Measurements from ENCODE around the gene BMP6.

Gene BMP6

DNA sequence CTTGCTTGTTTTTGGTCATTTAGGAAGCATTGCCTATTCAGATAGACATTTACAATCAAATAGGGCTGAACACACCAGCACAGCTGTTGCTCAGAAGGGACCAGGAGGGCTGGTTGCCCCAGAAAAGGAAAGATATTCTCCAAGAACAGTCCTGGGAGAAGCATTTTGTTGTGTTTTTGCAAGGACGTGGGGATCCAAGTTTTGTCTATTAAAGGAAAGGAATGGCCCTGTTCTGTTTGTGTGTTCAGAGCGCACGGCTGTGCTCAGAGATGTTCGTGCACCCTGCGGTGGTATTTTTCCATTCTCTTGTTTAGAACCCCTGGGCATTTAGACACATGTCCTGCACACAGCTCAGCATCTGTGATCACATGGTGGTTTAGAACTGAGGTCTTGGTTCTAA, 102.2 kb downstream of the BMP6 start:
- Histone ChIP-seq H3K36me3 (ENCODE audit: control insufficient read depth, insufficient read depth, low read length) (no peaks in the 10 kb centered on the region), H3K4me3 (ENCODE audit: low read length) (no peak overlapping the region), H3K4me1 (ENCODE audit: control insufficient read depth, insufficient read depth, low read length) (no peaks in the 10 kb centered on the region), H3K27me3 (ENCODE audit: control insufficient read depth, insufficient read depth, low read length) (no peaks in the 10 kb centered on the region), H3K9ac (ENCODE audit: low read length) (no peak overlapping the region), H3K27ac (ENCODE audit: low read depth, low read length) (no peak overlapping the region)

DNA sequence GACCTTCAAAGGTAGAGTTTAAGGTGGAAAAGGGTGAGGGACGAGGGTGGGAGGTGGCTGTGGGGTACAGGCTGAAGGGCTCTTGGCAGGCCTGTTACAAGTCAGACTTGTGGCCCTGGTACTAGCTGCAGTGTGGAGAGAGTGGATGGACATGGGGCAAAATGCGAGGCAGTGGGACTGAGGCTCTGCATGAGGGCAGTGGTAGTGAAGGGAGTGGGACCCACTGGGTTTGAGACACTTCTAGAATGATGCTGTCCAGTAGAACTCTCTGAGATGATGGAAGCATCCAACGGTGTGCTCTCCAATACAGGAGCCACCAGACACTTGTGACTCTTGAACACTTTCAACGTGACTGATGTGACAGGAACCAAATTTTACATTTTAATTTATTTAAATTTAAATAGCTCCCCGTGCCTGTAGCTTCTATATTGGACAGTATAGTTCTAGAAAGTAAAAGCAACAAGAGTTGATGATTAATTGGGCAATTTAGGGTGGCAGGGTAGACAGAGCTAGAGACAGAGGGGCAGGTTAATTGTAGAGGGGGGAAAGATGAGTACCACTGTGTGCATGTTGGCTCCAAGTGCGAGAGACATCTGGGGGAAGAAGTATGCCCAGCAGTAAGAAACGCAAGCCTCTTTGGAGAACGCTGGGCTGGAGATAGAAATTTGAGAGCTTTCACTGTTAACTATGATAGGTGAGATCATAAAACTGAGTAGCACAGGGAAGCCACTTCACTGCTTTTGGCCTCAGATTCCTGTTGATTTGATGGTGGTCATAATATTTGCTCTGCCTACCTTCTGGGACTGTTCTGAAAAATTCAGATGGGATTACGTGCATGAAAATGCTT, 107.2 kb downstream of the BMP6 start:
- Histone ChIP-seq H3K36me3 (ENCODE audit: control insufficient read depth, insufficient read depth, low read length) (no peaks in the 10 kb centered on the region), H3K4me1 (ENCODE audit: control insufficient read depth, insufficient read depth, low read length) (no peaks in the 10 kb centered on the region), H3K9ac (ENCODE audit: low read length) (no peak overlapping the region), H3K4me3 (ENCODE audit: low read length) (no peak overlapping the region), H3K27me3 (ENCODE audit: control insufficient read depth, insufficient read depth, low read length) (no peaks in the 10 kb centered on the region), H3K27ac (ENCODE audit: low read depth, low read length) (no peak overlapping the region)

DNA sequence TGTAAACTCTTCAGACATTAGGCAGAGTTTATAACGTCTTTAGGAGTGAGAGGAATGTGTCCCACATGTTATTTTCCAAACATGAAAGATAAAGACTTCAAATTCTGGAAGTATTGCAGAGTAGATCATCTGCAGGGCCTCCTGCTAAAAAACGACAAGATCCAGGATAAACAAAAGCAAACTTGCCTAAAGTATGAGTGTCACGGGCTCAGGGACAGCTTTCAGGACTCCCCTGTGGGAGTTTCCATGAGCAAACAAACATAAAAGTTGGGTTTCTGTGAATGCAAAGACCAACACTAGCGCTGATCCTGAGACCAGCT, 107.8 kb downstream of the BMP6 start:
- no peaks in the 10 kb centered on the region for H3K4me1 ChIP-seq (ENCODE audit: control insufficient read depth, insufficient read depth, low read length)
- H3K27me3 ChIP-seq (ENCODE audit: control insufficient read depth, insufficient read depth, low read length) = no peaks in the 10 kb centered on the region
- H3K4me3 ChIP-seq (ENCODE audit: low read length) = no peak overlapping the region
- H3K27ac ChIP-seq (ENCODE audit: low read depth, low read length) = no peak overlapping the region
- H3K36me3 ChIP-seq (ENCODE audit: control insufficient read depth, insufficient read depth, low read length) = no peaks in the 10 kb centered on the region
- no peak overlapping the region for H3K9ac ChIP-seq (ENCODE audit: low read length)

DNA sequence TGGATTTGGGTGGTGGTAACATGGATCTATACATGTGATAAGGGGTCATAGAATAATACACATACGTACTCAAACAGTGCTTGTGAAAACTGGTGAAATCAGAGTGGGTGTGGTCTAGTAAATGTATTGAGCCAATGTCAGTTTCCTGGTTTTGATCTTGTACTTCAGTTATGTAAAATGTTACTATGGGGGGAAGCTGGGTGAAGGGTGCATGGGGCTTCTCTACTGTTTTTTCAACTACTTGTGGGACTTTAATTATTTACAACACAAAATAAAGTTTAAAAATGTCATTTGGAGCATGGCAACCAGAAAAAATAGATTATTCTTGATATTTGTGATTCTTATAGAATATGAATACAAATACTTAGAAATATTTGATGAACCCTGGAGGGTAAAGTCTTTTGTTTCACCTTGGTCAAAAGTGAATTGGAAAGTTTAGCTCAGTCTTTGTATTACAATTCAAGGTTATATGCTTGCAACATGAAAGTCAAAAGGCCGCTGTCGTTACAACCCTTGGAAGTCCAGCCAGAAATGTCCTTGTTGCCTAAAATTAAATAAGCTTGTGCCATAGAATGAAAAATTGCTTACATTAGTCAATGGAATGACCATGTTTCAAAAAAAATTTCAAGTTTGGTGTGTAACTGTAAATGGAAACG, 110.6 kb downstream of the BMP6 start:
- no peaks in the 10 kb centered on the region for H3K27me3 ChIP-seq (ENCODE audit: control insufficient read depth, insufficient read depth, low read length)
- H3K27ac ChIP-seq (ENCODE audit: low read depth, low read length) = no peak overlapping the region
- H3K36me3 ChIP-seq (ENCODE audit: control insufficient read depth, insufficient read depth, low read length) = no peaks in the 10 kb centered on the region
- H3K4me1 ChIP-seq (ENCODE audit: control insufficient read depth, insufficient read depth, low read length) = no peaks in the 10 kb centered on the region
- no peak overlapping the region for H3K4me3 ChIP-seq (ENCODE audit: low read length)
- H3K9ac ChIP-seq (ENCODE audit: low read length) = no peak overlapping the region

DNA sequence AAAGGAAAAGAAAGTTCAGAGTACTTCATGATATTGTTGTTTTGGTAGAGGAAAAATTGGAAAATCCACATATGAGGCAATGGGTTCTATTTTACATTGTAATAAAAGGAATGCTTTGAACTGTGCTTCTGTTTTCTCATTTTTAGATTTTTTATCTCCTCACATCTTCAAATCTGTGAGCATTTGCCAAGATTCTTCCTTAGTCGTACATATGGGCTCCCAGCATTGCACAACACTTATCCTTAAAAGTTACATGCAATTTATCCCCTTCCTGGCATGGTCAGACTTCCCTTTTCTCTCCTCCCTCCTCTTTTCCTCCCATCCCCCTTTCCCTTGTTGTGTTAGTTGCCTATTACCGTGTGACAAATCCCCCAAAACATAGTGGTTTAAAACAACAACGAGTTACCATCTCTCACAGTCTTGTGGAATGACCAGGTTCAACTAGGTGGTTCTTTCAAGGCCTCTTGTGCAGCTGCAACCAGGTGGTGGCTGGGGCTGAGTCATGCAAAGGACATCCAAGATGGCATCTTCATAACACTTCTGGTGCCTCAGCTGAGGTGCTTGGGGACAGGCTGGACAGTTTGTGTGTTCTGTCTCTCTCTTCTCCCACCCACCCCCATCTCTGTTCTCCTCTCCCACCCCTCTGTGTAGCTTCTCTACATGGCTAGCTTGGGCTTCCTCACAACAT, 116.0 kb downstream of the BMP6 start:
- Histone ChIP-seq H3K4me1 (ENCODE audit: control insufficient read depth, insufficient read depth, low read length) (no peaks in the 10 kb centered on the region), H3K4me3 (ENCODE audit: low read length) (no peak overlapping the region), H3K27ac (ENCODE audit: low read depth, low read length) (no peak overlapping the region), H3K36me3 (ENCODE audit: control insufficient read depth, insufficient read depth, low read length) (no peaks in the 10 kb centered on the region), H3K27me3 (ENCODE audit: control insufficient read depth, insufficient read depth, low read length) (no peaks in the 10 kb centered on the region), H3K9ac (ENCODE audit: low read length) (no peak overlapping the region)

DNA sequence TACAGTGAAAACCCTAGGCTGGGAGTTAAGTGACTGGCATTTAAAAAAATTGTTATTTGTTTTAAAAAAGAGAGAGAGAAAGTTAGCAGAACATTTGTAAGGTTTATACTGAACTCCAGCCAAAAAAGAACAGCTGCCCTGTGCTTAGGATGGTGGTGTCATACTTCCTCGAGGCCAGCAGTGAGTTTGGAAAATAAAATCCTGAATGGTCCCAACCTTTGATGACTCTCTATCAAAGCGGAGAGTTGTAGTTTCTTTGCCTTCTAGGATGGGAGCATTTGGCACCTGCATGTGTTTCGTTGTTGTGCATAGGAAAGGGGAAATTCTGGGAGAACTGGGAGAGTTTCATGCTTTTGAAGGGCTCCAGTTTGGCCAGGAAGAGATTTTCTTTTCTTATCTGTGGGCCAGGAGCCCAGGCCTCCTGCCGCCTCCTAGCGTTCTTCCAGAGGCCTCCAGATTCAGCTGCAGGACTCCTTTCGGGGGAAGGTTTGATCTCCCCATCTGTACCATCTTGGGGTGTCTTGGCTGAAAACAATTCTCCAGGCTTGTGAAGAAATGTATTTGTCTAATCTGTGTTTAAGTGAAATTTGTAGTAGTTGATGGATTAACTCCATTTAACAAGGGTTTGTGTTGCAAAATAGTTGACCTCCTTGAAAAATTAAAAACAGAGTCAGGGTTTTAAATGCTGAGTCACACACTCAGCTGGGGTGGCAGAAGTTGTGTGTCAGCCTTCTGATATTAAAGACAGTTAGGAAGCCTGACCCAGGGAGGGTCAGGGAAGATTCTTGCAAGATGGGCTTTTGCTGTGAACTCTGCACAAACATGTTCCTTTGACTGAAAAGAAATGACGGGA, 121.3 kb downstream of the BMP6 start:
- H3K9ac ChIP-seq (ENCODE audit: low read length) = no peak overlapping the region
- no peak overlapping the region for H3K27ac ChIP-seq (ENCODE audit: low read depth, low read length)
- H3K36me3 ChIP-seq (ENCODE audit: control insufficient read depth, insufficient read depth, low read length) = no peaks in the 10 kb centered on the region
- H3K4me3 ChIP-seq (ENCODE audit: low read length) = no peak overlapping the region
- no peaks in the 10 kb centered on the region for H3K4me1 ChIP-seq (ENCODE audit: control insufficient read depth, insufficient read depth, low read length)
- no peaks in the 10 kb centered on the region for H3K27me3 ChIP-seq (ENCODE audit: control insufficient read depth, insufficient read depth, low read length)

DNA sequence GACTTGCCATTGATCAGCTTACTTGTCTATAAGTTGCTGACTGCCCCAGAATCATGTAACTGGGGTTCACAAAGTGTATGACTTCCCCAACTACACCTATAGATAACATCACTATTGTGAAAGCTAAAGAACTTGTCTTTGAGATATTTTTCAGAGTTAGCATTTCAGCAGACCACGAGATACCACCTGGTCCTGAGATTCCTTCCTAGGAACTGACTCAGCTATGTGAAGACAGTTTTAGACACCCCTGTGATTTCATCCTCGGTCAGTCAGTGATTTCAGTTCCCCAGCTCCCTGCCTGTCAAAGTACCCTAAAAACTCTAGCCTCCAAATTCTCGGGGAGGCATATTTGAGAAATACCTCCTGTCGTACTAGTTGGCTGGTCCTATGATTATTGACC, 122.3 kb downstream of the BMP6 start:
- Histone ChIP-seq H3K27ac (ENCODE audit: low read depth, low read length) (no peak overlapping the region), H3K27me3 (ENCODE audit: control insufficient read depth, insufficient read depth, low read length) (no peaks in the 10 kb centered on the region), H3K9ac (ENCODE audit: low read length) (no peak overlapping the region), H3K36me3 (ENCODE audit: control insufficient read depth, insufficient read depth, low read length) (no peaks in the 10 kb centered on the region), H3K4me1 (ENCODE audit: control insufficient read depth, insufficient read depth, low read length) (no peaks in the 10 kb centered on the region), H3K4me3 (ENCODE audit: low read length) (no peak overlapping the region)

DNA sequence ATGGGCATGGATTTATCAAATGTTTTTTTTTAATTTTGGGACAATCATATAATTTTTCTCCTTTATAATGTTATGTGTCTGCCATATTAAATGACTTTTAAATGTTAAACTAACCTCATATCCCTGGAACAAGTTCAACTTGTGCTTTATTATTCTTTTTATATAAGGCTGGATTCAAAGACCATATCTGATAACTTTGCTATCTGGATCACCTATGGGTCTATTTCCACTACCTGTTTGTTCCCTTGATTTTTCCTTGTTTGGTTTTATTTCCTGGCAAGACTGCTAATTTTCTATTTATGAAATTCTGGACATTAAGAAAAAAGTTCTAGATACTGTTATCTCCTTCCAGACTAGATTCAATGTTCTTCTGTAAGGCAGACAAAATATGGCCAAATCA, 125.9 kb downstream of the BMP6 start:
- Histone ChIP-seq H3K9ac (ENCODE audit: low read length) (no peak overlapping the region), H3K4me3 (ENCODE audit: low read length) (no peak overlapping the region), H3K36me3 (ENCODE audit: control insufficient read depth, insufficient read depth, low read length) (no peaks in the 10 kb centered on the region), H3K27ac (ENCODE audit: low read depth, low read length) (no peak overlapping the region), H3K4me1 (ENCODE audit: control insufficient read depth, insufficient read depth, low read length) (no peaks in the 10 kb centered on the region), H3K27me3 (ENCODE audit: control insufficient read depth, insufficient read depth, low read length) (no peaks in the 10 kb centered on the region)

DNA sequence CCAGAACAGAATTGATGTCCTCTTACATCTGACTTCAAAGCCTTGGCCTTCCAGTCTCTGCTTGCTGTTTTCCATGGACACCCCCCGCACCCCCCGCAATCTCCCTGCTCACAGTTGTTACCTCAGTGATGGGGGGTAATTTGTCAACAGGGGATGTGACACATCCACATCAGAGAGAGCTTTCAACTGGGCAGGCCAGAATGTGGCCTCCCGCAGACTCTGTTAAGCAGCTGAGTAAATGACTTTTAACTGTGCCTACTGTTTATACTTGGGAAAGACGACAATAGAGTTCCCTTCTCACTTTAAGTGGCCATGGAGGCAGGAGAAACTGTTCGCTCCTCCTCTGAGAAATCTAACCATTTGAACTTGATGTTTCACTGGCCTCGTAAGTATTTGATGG, 133.7 kb downstream of the BMP6 start:
- H3K27ac ChIP-seq (ENCODE audit: low read depth, low read length) = no peak overlapping the region
- no peak overlapping the region for H3K9ac ChIP-seq (ENCODE audit: low read length)
- no peaks in the 10 kb centered on the region for H3K36me3 ChIP-seq (ENCODE audit: control insufficient read depth, insufficient read depth, low read length)
- no peak overlapping the region for H3K4me3 ChIP-seq (ENCODE audit: low read length)
- H3K4me1 ChIP-seq (ENCODE audit: control insufficient read depth, insufficient read depth, low read length) = no peaks in the 10 kb centered on the region
- H3K27me3 ChIP-seq (ENCODE audit: control insufficient read depth, insufficient read depth, low read length) = no peaks in the 10 kb centered on the region

DNA sequence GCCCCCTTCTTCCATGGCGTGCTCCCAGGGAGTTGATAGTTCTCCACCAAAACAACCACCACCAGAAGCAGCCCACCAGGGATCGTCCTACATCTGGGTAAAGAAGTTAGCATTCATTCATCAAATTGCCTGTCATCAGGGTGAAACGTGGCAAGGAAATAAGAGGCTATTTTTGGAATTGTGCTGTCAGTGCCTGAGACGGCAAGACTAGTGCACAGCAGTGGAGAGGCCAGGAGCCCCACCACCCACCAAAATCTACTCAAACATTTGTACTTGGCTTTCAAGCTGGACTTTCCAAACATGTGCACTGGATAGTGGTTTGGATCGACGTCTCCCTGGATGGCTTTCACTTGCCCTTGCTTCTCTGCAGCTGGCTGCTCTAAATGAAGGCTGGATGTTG, 139.9 kb downstream of the BMP6 start:
- H3K27me3 ChIP-seq (ENCODE audit: control insufficient read depth, insufficient read depth, low read length) = no peaks in the 10 kb centered on the region
- no peak overlapping the region for H3K27ac ChIP-seq (ENCODE audit: low read depth, low read length)
- H3K9ac ChIP-seq (ENCODE audit: low read length) = no peak overlapping the region
- no peaks in the 10 kb centered on the region for H3K4me1 ChIP-seq (ENCODE audit: control insufficient read depth, insufficient read depth, low read length)
- H3K36me3 ChIP-seq (ENCODE audit: control insufficient read depth, insufficient read depth, low read length) = no peaks in the 10 kb centered on the region
- H3K4me3 ChIP-seq (ENCODE audit: low read length) = no peak overlapping the region

DNA sequence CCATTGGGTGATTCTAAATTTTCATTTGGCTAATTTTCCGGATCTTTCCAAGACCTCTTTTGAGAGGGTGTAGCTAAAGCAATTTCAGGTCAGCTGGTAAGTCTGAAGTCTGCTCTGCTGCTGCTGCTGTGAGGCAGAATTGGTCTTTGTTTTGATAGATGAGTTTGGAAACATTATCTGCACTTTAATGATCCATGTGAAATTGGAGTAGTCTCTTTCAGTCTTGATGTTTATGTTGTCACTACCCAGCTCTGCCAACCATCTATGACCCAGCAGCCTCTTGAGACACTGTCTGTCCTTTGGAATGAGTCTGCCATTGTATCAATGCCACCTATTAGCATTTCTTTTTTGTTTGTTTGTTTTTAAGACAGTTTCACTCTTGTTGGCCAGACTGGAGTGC, 140.6 kb downstream of the BMP6 start:
- Histone ChIP-seq H3K27me3 (ENCODE audit: control insufficient read depth, insufficient read depth, low read length) (no peaks in the 10 kb centered on the region), H3K36me3 (ENCODE audit: control insufficient read depth, insufficient read depth, low read length) (no peaks in the 10 kb centered on the region), H3K4me3 (ENCODE audit: low read length) (no peak overlapping the region), H3K9ac (ENCODE audit: low read length) (no peak overlapping the region), H3K4me1 (ENCODE audit: control insufficient read depth, insufficient read depth, low read length) (no peaks in the 10 kb centered on the region), H3K27ac (ENCODE audit: low read depth, low read length) (no peak overlapping the region)

DNA sequence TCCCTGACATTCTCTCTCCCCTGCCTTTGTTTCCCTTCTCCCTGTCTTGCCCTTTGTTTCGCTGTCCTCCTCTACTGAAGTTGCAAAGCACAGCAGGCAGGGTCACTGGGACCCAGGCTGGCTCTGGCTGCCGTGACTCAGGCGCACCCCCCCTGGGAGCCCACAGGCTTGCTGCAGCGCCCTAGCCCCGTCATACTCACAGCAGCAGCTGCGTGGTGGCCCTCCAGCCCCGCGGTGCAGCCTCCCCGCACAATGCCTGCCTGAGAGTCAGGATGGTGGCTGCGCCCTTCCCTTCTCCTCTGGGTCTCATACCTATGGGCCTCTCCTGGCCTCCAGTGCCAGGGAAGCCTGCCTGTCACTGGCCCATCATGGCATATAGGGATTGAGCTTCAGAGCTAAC, 143.0 kb downstream of the BMP6 start:
- no peaks in the 10 kb centered on the region for H3K4me1 ChIP-seq (ENCODE audit: control insufficient read depth, insufficient read depth, low read length)
- no peaks in the 10 kb centered on the region for H3K36me3 ChIP-seq (ENCODE audit: control insufficient read depth, insufficient read depth, low read length)
- no peaks in the 10 kb centered on the region for H3K27me3 ChIP-seq (ENCODE audit: control insufficient read depth, insufficient read depth, low read length)
- no peak overlapping the region for H3K4me3 ChIP-seq (ENCODE audit: low read length)
- no peak overlapping the region for H3K27ac ChIP-seq (ENCODE audit: low read depth, low read length)
- no peak overlapping the region for H3K9ac ChIP-seq (ENCODE audit: low read length)

All from rectal smooth muscle tissue (tissue), 1 donor.